Right lobe of liver (tissue), 6 donors: Measurements from ENCODE around the gene EIF1AD. TPM values are rescaled to one million over a fixed set of nuclear protein-coding genes. Genes with fewer than 3 reads are reported as not detected.

Experiments used
- ATAC-seq, 4 donors: fragments of 200-7000 bp; cut with Tn5 transposase; one replicate each; pipeline ENCODE4 v1.9.1; 2020; ENCODE audit warnings: mild to moderate bottlenecking in 4 of 4, moderate library complexity in 4 of 4
- DNase-seq, 3 donors: peaks; one replicate each; pipeline ENCODE4 v3.0.0-alpha.2; 2020
- H3K27ac ChIP-seq, 3 donors: fragments of 200-600 bp; one replicate each; pipeline ENCODE4 v1.8.0; 2022
- H3K27me3 ChIP-seq, 2 donors: fragments of 200-600 bp; one replicate each; pipeline ENCODE4 v1.8.0; 2022
- H3K36me3 ChIP-seq, 4 donors: fragments of 200-600 bp; sonication (generic) in 1 of 4; one replicate each; pipeline versions ENCODE4 v1.5.1 to v1.8.0; 2017 to 2022; ENCODE audit warnings: control low read depth in 1 of 4
- H3K4me1 ChIP-seq, 4 donors: fragments of 200-600 bp; sonication (generic) in 1 of 4; one replicate each; pipeline versions ENCODE4 v1.5.1 to v1.8.0; 2017 to 2022; ENCODE audit warnings: control low read depth in 1 of 4
- H3K4me3 ChIP-seq, 3 donors: fragments of 200-600 bp; one replicate each; pipeline ENCODE4 v1.8.0; 2022
- H3K9me3 ChIP-seq, 4 donors: fragments of 200-600 bp; sonication (generic) in 1 of 4; one replicate each; pipeline versions ENCODE4 v1.5.1 to v1.8.0; 2017 to 2022; ENCODE audit warnings: control low read depth in 1 of 4
- POLR2A ChIP-seq: fragments of 450-650 bp; IDR thresholded peaks from one replicate; pipeline ENCODE4 v1.6.1; 2017; ENCODE audit warnings: antibody characterized with exemption, mild to moderate bottlenecking
- WGBS: methylation state at CpG from one replicate; pipeline ENCODE4 v1.1.6; 2018; ENCODE audit warnings: low coverage, low lambda C conversion rate; ENCODE audit not compliant: insufficient coverage; ENCODE audit errors: missing lambda C conversion rate; 5-methylcytosine and 5-hydroxymethylcytosine counted together
- intact Hi-C, 2 donors: fragments of 100-400 bp; cut with DNase I; formaldehyde crosslinking; loops; one replicate each; pipeline versions ENCODE4 v1.11.2 to v1.14.1; 2022
- total RNA-seq, 6 experiments: library from RNA; depleted of rRNA in 2 of 6; stranded (reverse); fragments of >200 nt in 2 of 6; fragmentation: NEBNext Ultra II Directional in 3 of 6; extraction: Animal tissue kit (Norgen Biotek cat#: 25700) in 3 of 6; gene quantifications; one replicate each; pipeline versions ENCODE4 v1.1.0 to v1.2.4, GENCODE V29; 2016 to 2023
- TF ChIP-seq, protein P1 (sequence below), 4 donors: fragments of 200-600 bp in 3 of 4; fragments of 450-650 bp in 1 of 4; IDR thresholded peaks; one replicate each; pipeline versions ENCODE4 v1.5.1 to v1.8.0; 2016 to 2022; ENCODE audit warnings: antibody characterized with exemption in 4 of 4, mild to moderate bottlenecking in 2 of 4
- donor health status: DM: no; HTN: yes; CAD: no.
- donor health status: DM: no; HTN: no; CAD: no.
- donor health status: DM: no; HTN: no; CAD: no.
- donor health status: DM: no; HTN: yes; CAD: no.
- donor health status: DM: no; HTN: yes; CAD: no.

EIF1AD gene
- total RNA-seq, 6 experiments from 2014 or later = 11.5 to 22.1 (median 13.1) TPM

DNA sequence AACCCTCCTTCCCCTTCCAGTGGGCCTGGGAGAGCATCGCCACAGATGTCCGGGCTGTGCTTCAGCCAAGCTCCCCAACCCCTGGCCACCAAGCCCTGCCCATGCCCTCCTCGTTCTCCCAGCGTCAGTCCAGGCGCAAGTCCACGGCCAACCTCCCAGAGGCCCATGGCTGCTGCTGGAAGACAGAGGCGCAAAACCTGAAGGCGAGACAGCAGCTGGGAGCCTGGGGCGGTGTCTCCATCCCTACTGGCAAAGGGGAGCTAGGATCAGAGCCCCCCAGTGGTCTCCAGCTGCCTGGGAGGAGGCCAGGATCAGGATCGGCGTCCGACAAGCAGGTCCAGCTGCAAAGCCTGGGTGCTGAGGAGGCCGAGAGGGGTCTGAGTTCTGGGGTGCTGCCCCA lies 54.8 kb downstream of the EIF1AD start:
- TF ChIP-seq, protein P1, sequence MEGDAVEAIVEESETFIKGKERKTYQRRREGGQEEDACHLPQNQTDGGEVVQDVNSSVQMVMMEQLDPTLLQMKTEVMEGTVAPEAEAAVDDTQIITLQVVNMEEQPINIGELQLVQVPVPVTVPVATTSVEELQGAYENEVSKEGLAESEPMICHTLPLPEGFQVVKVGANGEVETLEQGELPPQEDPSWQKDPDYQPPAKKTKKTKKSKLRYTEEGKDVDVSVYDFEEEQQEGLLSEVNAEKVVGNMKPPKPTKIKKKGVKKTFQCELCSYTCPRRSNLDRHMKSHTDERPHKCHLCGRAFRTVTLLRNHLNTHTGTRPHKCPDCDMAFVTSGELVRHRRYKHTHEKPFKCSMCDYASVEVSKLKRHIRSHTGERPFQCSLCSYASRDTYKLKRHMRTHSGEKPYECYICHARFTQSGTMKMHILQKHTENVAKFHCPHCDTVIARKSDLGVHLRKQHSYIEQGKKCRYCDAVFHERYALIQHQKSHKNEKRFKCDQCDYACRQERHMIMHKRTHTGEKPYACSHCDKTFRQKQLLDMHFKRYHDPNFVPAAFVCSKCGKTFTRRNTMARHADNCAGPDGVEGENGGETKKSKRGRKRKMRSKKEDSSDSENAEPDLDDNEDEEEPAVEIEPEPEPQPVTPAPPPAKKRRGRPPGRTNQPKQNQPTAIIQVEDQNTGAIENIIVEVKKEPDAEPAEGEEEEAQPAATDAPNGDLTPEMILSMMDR (IDR thresholded peaks at IDR 0.05) = no peak
- TF ChIP-seq POLR2A = no peak
- Histone ChIP-seq H3K27me3 (no peaks in the 10 kb centered on the region), H3K4me1 (peaks cover 0 to 5% (median 2%) of the 10 kb centered on the region in 4 donors), H3K4me3 (no peak overlapping the region), H3K27ac (no peak overlapping the region), H3K36me3 (no peaks in the 10 kb centered on the region), H3K9me3 (no peaks in the 10 kb centered on the region)
- no peak for DNase-seq
- WGBS = 87% methylated on average over 3 of the region's 13 CpGs
- no peak for ATAC-seq
- intact Hi-C loops = no loop called here

- Histone ChIP-seq H3K9me3 (no peaks in the 10 kb centered on the region), H3K27ac (no peak overlapping the region), H3K27me3 (no peaks in the 10 kb centered on the region), H3K36me3 (no peaks in the 10 kb centered on the region), H3K4me1 (peaks cover 0 to under 1% (median 0%) of the 10 kb centered on the region in 4 donors), H3K4me3 (no peak overlapping the region)
- TF ChIP-seq, protein P1 (IDR thresholded peaks at IDR 0.05) = no peak
- no peak for TF ChIP-seq POLR2A
- intact Hi-C loops = no loop called here
- WGBS = 87% methylated on average over 3 of the region's 4 CpGs
- DNase-seq (no peak), ATAC-seq (peak in 1 of 4 donors; percentile 11)
Measured at GRCh38 chr11:65946655-65947054, 55.3 kb downstream of the EIF1AD start.

Other genes with a start within 250 kb of the EIF1AD start
- gene AP5B1, start 221.2 kb downstream of the EIF1AD start, total RNA-seq = 10 to 100 TPM in 3 of 6 experiments, 1 to 10 TPM in 3; 5.0 to 13.5 (median 9.7) TPM
- not detected for gene OVOL1, start 215.1 kb downstream of the EIF1AD start, total RNA-seq
- under 1 TPM in 3 of 6 experiments, not detected in 3; 0.16 to 0.37 (median 0.31) TPM for gene SNX32, start 168.2 kb downstream of the EIF1AD start, total RNA-seq
- gene CFL1, start 144.0 kb downstream of the EIF1AD start, total RNA-seq = 100 to 1,000 TPM; 219 to 503 (median 313) TPM
- 10 to 100 TPM; 14.0 to 25.6 (median 19.7) TPM for gene MUS81, start 141.7 kb downstream of the EIF1AD start, total RNA-seq
- gene EFEMP2, start 129.4 kb downstream of the EIF1AD start, total RNA-seq = 10 to 100 TPM in 1 of 6 experiments, 1 to 10 TPM in 5; 5.1 to 13.9 (median 7.8) TPM
- gene CTSW, start 122.3 kb downstream of the EIF1AD start, total RNA-seq = 1 to 10 TPM in 3 of 6 experiments, under 1 TPM in 3; 0.49 to 1.3 (median 1.0) TPM
- gene FIBP, start 113.7 kb downstream of the EIF1AD start, total RNA-seq = 10 to 100 TPM; 19.4 to 66.1 (median 23.3) TPM
- gene CCDC85B, start 111.5 kb downstream of the EIF1AD start, total RNA-seq = 10 to 100 TPM in 2 of 6 experiments, 1 to 10 TPM in 4; 4.9 to 19.2 (median 6.6) TPM
- 1 to 10 TPM in 1 of 6 experiments, under 1 TPM in 3, not detected in 2; 0.35 to 1.2 (median 0.89) TPM for gene FOSL1, start 101.8 kb downstream of the EIF1AD start, total RNA-seq
- gene C11orf68, start 83.1 kb downstream of the EIF1AD start, total RNA-seq = 10 to 100 TPM in 4 of 6 experiments, 1 to 10 TPM in 2; 6.5 to 14.0 (median 12.4) TPM
- 10 to 100 TPM; 21.8 to 50.8 (median 32.6) TPM for gene DRAP1, start 82.7 kb downstream of the EIF1AD start, total RNA-seq
- not detected for gene TSGA10IP, start 56.7 kb downstream of the EIF1AD start, total RNA-seq
- gene SART1, start 40.4 kb downstream of the EIF1AD start, total RNA-seq = 10 to 100 TPM; 14.3 to 34.1 (median 20.6) TPM
- 10 to 100 TPM; 30.2 to 96.9 (median 72.0) TPM for gene BANF1, start 346 bp upstream of the EIF1AD start, total RNA-seq
- not detected for gene CST6, start 9.9 kb upstream of the EIF1AD start, total RNA-seq
- gene CATSPER1, start 24.3 kb upstream of the EIF1AD start, total RNA-seq = not detected
- not detected for gene GAL3ST3, start 47.0 kb upstream of the EIF1AD start, total RNA-seq
- gene SF3B2, start 50.2 kb upstream of the EIF1AD start, total RNA-seq = 10 to 100 TPM; 52.2 to 85.4 (median 67.2) TPM
- gene PACS1, start 68.1 kb upstream of the EIF1AD start, total RNA-seq = 10 to 100 TPM in 4 of 6 experiments, 1 to 10 TPM in 2; 5.8 to 23.7 (median 12.5) TPM